GM19395 (cell line): ENCODE results near the gene FRK.
"Not testable (repeated sequence)": the region's sequence is repeated elsewhere in the genome, so short reads cannot be mapped to it uniquely, and the experiment has no call there.

Experiments
- ATAC-seq: cut with Tn5 transposase; IDR thresholded peaks from one replicate; pipeline ENCODE4 v1.9.1; 2021; ENCODE audit warnings: mild to moderate bottlenecking, moderate library complexity; ENCODE audit not compliant: unreplicated experiment

The FRK gene

GRCh38 chr6:115947966-115948541, 112.6 kb downstream of the FRK start:
- no peak for ATAC-seq

GRCh38 chr6:115945812-115946211, 114.9 kb downstream of the FRK start:
- no peak for ATAC-seq

DNA sequence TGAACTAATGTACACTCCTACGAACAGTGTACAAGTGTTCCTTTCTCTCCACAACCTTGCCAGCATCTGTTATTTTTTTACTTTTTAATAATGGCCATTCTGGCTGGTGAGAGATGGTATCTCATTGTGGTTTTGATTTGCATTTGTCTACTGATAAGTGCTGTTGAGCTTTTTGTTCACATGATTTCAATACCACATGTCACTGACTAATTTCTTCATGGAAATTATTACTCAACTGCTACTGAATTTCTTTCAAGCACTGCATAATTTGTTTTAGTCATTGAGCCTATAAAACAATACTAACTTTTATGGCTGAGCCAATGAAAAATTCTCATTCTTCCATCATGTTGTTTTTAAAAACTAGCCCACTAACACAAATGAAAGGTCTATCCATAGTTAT, 115.4 kb downstream of the FRK start:
- ATAC-seq: no peak

GRCh38 chr6:115944829-115945228, 115.9 kb downstream of the FRK start:
- ATAC-seq: not testable (repeated sequence)

DNA sequence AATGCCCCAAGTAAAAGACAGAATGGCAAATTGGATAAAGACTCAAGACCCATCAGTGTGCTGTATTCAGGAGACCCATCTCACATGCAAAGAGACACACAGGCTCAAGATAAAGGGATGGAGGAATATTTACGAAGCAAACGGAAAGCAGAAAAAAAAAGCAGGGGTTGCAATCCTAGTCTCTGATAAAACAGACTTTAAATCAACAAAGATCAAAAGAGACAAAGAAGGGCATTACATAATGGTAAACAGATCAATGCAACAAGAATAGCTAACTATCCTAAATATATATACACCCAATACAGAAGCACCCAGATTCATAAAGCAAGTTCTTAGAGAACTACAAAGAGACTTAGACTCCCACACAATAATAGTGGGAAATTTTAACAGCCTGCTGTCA, 123.2 kb downstream of the FRK start:
- not testable (repeated sequence) for ATAC-seq

GRCh38 chr6:115935361-115935760, 125.3 kb downstream of the FRK start:
- no peak for ATAC-seq

GRCh38 chr6:115934829-115935228, 125.9 kb downstream of the FRK start:
- no peak for ATAC-seq

DNA sequence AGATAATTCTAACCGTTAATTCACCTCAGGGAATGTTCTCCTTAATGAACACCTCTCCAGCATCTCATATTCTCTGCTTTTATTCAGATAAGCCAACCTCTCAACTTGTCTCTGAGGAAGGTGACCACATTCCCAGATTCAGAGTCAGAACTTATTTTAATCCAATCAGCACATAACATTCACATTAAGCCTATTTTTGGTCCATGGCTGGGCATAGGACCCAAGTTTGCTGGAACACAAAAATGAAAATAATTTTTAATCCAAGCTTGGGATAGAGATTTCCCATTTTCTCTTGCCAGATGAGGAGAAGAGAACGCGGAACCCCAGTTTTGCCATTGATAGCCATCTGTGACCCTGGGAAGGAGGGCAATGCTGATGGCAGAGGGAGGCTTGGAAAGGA, 126.5 kb downstream of the FRK start:
- ATAC-seq: no peak

GRCh38 chr6:115932481-115932880, 128.2 kb downstream of the FRK start:
- ATAC-seq: peak; percentile 74

DNA sequence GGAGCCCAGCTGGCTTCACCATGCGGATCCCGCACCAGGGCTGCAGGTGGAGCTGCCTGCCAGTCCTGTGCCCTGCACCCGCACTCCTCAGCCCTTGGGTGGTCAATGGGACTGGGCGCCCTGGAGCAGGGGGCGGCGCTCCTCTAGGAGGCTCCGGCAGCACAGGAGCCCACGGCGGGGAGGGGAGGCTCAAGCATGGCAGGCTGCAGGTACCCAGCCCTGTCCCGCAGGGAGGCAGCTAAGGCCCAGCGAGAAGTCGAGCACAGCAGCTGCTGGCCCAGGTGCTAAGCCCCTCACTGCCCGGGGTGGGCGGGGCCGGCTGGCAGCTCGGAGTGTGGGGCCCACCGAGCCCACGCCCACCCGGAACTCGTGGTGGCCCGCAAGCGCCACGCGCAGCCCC, 132.7 kb downstream of the FRK start:
- not testable (repeated sequence) for ATAC-seq

DNA sequence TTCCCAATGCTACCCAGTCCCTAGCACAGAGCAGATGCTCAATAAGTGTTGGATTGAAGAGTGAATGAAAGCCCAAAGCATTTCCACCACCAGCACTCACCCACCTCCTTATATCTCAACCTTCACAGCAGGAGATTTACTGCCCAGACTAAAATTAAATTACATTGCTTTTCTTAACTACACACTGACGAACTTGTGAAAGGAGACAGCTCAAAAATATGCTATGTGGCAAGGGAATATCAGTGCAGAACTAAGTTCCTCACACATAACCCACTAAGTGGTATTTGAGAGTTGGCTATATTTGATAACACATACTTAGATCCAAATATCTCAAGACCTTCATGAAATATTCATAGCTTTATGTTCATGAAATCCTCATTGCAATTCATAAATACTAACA, 137.7 kb downstream of the FRK start:
- no peak for ATAC-seq

- no peak for ATAC-seq
Measured at GRCh38 chr6:115914098-115914497, 146.6 kb downstream of the FRK start.

GRCh38 chr6:115909923-115910546, 150.7 kb downstream of the FRK start:
- no peak for ATAC-seq

- ATAC-seq: no peak
Measured at GRCh38 chr6:115908906-115909559, 151.7 kb downstream of the FRK start.

GRCh38 chr6:115905471-115905870, 155.2 kb downstream of the FRK start:
- no peak for ATAC-seq

DNA sequence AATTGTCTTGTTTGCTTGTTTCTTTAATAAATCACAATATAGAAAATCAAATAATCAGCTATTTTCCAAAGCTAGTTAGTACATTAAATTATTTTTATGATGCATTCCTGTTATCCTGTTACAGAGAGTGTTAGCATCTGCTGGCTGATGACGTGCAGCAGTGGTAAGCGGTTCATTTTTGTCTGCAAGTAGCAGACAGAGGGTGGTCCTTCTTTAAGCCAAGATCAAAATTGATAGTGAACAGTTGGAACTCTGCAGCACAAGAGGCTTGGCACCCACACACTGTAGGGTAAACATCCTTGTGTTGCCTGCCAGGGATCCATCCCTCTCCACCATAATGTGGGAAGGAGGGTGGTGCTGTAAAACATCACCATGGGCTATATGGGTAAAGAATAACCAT, 158.3 kb downstream of the FRK start:
- ATAC-seq: no peak

DNA sequence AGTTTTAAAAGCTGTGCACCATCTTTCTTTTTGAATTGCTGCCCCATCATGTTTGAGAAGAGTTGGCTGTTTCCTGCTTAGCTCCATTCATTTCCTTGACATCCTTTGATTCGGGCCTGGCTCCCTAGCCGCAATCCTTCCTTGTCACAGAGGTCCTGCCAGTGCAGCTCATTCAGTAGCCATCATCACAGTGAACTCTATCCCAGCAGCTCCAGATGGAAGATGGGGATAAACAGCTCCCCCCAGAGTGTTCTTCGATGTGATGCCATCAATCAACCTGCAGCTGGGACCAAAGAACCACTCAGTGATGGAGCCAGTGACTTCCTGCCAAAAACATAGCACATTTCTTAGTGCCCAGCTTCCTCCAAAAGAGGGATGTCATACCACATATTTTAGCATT, 158.8 kb downstream of the FRK start:
- no peak for ATAC-seq

GRCh38 chr6:115899730-115900282, 160.9 kb downstream of the FRK start:
- ATAC-seq: peak; percentile 59

DNA sequence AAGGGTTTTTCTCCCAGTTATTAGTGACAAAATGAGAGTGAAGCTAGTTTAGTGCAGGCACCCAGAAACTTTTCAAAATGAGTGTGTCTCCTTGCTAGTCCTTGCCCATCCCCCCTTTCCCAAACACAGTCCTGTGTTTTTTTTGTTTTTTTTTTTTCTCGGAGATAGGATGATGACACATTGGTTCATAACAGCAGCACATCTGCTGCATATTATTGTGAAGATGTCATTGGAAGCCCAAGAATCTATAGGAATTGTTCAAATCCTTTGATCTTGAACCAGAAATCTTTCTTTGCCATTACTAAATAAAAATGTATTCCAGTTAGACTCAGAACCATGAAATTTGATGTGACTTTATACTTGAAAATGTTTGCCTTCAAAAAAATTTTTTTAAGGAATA, 162.4 kb downstream of the FRK start:
- no peak for ATAC-seq

GRCh38 chr6:115896538-115897129, 164.1 kb downstream of the FRK start:
- ATAC-seq: peak; percentile 40

GRCh38 chr6:115894426-115894992, 166.2 kb downstream of the FRK start:
- ATAC-seq: no peak
